GM18951 (cell line): ENCODE results near the gene TRPC4.

ENCODE experiments used
- POLR2A ChIP-seq: IDR thresholded peaks from 4 replicates; pipeline ENCODE4 v1.6.1; 2011; ENCODE audit warnings: mild to moderate bottlenecking; ENCODE audit not compliant: insufficient read length, insufficient read depth; ENCODE audit errors: extremely low read depth
- in situ Hi-C: fragments of 300-500 bp; cut with MboI; formaldehyde crosslinking; loops from one replicate; pipeline ENCODE4 v1.12.0; 2022; ENCODE audit warnings: low sequenced_read_pairs, mixed read lengths, inconsistent platforms; ENCODE audit not compliant: unreplicated experiment

The TRPC4 gene

DNA sequence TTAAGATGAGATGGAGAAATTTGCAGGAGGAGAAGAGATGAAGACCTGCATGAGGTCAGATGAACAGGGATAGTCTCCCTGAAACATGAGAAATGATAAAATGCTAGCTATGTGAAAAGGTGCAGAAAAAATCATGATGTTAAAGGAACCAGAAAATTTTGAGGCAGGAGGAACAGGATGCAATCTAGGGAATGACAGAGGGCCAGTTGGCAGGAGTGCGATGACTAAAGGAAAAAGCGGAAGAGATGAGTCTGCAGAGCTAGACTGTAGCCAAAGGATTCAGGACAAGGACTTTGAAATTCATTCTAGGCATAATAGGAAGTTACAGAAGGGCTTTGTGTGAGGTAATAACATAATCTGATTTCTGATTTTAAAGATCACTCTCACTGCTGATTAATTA, 77.9 kb downstream of the TRPC4 start:
- in situ Hi-C loops: no loop called here
- no peak for TF ChIP-seq POLR2A

DNA sequence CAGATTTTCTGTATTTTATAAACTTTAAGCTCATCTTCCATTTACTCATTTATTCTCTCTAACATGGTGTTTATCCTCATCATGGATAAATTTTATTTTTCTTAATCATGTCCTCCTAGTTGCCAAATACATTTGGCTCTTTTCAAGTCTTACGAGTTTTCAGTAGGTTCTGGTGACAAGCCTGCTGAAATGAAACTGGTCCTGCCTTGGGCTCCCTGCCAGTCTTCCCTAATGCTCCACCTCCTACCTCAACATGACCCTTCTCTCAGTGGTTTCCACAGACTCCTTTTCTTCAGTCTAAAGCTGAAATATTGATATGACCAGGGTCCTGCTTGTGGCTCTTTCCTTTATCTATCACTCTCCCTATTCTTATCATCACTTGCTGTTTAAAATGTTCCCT, 81.2 kb downstream of the TRPC4 start:
- in situ Hi-C loops: no loop called here
- no peak for TF ChIP-seq POLR2A

DNA sequence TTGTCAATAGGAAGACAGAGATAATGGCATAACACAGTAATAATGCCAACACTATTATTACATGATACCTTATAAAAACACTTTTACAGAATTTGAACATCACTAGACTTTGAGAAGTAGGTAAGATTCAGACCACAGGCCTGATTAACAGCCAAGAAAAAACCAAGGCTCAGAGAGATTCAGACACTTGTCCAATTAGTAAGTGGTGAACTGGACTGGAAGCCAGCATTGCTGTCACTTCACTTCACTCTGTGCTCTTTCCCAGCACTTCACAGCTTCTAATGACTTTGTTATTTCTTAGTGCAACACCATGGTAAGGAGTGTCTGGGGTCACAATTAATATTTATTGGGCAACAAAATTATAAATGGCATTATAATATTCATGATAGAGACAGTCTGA, 91.9 kb downstream of the TRPC4 start:
- no peak for TF ChIP-seq POLR2A
- in situ Hi-C loops: no loop called here

DNA sequence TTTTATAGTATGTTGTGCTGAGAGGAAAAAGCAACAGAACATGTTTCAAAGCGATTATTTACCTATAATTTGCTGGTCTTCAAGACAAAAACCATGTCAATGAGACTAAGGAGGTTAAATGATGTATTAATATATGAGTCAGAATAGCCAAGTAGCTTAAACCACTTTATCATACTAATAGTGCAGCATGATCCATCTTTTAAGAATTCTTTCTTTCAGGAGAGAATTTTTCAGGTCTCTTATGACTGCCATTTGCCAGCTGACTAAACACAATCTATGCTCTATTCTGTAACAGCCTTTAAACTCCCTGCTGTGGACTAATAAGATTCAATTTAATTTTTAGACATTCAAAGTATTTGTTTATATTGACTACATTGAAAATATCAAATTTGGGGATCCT, 93.7 kb downstream of the TRPC4 start:
- no peak for TF ChIP-seq POLR2A
- in situ Hi-C loops: no loop called here

DNA sequence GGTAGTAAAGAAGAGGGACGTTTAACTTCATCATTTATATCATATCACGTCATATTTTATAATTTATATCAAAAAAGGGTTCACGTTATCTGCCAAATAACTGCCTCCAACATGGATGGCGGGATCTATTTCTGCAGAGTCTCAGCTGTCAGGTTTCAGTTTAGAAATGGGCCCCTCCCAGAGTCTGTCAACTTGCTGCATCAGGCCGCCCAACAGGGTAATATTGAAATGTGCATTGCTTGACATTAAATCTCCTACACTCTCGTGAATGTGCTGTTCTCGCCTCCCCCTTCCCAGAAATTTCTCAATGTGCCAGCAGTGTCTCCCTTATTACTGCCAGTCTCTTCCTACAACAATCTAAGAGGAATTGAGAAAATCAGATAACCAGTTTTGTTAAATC, 96.9 kb downstream of the TRPC4 start:
- in situ Hi-C loops: no loop called here
- TF ChIP-seq POLR2A: no peak

DNA sequence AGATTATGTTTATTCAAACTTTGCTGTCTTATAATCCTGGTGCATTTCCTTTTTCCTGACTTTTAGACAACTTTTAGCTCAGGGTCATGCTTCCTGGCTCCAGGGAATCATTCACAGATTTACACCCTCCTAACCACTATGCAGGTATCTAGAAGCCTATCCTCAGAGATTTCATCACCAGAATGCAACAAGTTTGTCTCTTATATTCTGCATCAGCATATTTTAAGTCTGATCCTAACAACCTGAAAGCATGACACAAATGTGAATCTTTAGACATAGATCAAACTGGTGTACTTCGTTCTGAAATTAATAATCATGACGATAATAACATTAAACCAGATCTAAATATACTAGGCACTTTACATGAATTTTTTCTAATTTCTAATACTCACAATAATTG, 100.0 kb downstream of the TRPC4 start:
- no peak for TF ChIP-seq POLR2A
- in situ Hi-C loops: no loop called here

DNA sequence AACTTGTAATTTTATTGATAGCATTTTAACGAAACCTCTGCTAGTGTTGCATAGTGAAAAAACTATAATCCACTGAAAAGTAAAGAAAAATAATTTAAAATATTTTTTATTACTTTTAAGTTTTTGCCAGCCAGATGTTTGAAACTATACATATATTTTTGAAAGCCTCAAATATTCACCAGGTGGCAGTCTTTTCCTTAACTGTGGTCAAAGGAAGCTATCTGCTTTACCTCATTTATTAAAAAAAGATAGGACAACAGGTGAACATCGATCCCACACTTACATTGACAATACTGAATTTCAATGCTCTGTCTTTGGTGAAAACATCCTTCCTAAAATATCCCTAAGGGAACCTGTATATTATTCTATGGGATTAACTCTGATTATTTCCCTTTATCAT, 100.5 kb downstream of the TRPC4 start:
- in situ Hi-C loops: no loop called here
- no peak for TF ChIP-seq POLR2A

DNA sequence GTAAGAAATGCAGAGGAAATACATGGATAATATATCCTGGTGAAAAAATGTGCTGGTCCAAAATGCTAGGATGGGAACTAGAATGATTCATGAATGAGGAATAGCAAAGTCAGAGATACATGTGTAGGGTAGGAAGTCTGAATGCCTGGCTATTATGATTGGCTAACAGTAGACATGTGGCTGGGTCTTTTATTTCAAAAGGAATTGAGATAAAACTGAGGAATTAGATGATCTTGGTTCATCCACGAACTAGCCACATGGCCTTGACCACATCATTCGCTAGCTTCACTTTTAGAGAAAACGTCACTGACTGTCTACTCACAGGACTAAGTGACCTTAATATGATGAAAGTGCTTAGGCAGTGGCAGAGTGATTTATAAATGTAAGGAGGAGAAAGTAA, 103.1 kb downstream of the TRPC4 start:
- no peak for TF ChIP-seq POLR2A
- in situ Hi-C loops: no loop called here

DNA sequence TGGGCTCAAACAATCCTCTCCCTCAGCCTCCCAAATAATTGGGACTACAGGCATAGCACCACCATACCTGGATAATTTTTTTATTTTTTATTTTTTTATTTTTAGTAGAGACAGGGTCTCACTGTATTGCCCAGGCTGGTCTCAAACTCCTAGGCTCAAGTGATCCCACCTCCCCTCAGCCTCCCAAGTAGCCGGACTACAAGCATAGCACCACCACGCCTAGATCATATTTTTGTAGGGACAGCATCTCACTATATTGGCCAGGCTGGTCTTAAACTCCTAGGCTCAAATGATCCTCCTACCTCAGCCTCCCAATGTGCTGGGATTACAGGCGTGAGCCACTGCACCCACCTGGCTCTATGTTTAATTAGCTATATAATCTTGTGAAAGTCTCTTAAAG, 114.2 kb downstream of the TRPC4 start:
- no peak for TF ChIP-seq POLR2A
- in situ Hi-C loops: no loop called here

DNA sequence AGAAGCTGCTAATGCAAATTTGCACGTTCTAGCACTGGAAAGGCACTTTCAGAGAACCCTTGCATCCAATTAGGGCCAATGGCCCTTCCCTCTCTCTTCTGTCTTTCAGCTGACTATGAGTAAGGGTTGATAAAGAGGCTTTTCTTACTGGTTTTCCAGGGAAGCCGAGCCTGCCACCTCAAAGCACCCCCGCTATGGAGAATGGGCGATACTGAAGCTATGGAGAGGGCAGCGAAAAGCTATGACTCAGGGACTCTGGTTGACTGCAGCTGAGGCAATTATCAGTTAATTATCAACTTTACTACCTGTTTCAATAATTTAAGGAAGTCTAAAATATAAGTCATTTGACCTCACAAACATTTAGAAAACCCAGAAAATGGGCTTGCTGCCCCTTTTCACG, 115.8 kb downstream of the TRPC4 start:
- in situ Hi-C loops: no loop called here
- TF ChIP-seq POLR2A: no peak

DNA sequence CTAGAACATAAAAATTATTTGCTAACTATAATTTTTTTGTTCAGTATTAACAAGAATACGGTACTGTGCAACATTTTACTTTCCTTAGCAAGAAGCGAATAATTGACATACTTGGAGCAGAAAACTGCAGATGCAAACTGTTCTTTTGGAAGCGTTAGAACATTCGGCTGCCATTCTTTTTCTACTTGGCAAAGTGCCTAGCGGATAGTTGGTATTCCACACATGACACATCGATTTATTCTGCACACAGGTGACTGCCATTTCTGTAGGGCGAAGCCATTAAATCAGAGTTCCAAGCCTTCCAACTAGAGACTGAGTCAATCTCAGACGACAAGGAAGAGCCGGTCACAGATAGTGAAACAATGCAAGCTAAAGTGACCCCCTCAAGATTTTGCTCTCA, 117.4 kb downstream of the TRPC4 start:
- no peak for TF ChIP-seq POLR2A
- in situ Hi-C loops: no loop called here

DNA sequence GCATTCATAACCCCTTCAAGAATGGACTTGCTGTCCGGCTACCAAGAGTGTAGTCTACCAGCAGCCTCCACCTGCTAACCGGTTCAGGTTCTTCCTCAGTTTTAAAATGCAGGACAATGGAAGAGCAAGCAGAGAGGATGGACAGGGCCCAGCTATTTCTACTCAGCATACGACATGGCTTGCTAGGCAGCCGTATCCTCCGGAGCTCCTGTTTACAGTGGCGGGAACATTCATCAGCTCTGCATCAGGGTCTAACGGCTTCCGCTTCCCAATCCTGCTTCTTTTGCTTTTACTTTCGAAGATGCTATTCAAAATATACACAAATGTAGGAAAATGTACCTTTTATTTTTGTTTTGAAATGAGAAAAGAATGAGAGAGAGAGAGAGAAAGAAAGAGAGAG, 118.5 kb downstream of the TRPC4 start:
- no peak for TF ChIP-seq POLR2A
- in situ Hi-C loops: no loop called here

DNA sequence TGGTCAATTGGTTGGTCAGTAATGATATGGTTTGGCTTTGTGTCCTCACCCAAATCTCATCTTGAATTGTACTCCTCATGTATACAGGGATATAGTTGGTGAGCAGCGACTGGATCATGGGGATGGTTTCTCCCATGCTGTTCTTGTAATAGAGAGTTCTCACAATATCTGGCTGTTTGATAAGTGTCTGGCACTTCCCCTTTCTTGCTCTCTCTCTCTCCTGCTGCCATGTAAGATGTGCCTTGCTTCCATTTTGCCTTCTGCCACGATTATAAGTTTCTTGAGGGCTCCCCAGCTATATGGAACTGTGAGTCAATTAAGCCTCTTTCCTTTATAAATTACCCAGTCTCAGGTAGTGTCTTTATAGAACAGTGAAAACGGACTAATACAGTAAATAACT, 120.7 kb downstream of the TRPC4 start:
- TF ChIP-seq POLR2A: no peak
- in situ Hi-C loops: no loop called here

DNA sequence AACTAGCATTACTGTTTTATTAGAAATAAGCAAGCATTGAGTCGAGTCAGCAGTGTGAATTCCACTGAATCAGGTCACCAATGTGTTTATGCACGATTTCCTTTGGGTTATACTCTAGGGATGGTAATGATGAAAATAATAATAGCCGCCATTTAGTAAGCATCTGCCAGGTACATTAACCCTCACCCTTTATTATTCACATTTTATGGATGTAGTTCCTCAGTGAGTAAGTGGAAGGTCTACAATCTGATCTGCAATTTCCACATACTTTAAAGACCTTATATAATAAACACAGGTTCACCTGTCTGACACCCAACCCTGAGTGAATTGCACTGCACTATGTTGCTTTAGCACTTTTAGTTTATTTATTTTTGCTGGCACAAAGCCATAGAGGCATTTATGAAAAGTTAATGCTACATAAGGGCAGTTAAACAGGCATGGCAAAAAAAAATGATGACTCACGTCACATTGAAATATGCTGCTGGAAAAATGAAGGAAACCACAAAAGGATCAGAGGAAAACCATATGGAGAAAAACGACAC, 122.4 kb downstream of the TRPC4 start:
- TF ChIP-seq POLR2A: no peak
- in situ Hi-C loops: no loop called here

DNA sequence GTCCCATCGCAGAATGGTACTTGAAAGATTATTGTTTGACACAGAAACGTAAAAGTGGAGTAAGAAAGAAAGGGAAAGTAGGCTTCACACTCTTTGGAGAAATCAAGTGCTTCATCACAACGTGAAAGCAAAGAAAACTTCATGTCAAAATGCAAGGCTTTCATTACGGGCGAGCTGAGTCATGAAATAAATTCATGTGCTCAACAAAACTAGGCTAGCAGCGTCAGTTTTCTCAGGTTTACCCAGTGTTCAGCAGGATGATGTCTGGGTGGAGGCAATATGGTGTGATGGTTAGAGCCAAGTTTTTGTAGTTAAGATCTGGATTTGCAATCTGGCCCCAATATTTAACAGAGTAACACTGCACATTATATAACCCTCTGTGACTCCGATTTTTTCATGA, 128.0 kb downstream of the TRPC4 start:
- in situ Hi-C loops: no loop called here
- no peak for TF ChIP-seq POLR2A
